Activated CD8-positive, alpha-beta memory T cell treated with anti-CD3 and anti-CD28 coated beads for 24 hours (primary cell): ENCODE measurements around the gene HSPA12B.
A peak's percentile ranks its signal among the peaks of the same experiment; 100 is the strongest.

ENCODE experiments used
- DNase-seq: peaks from one replicate; pipeline ENCODE4 v3.0.0-alpha.2; 2020

Gene HSPA12B

DNA sequence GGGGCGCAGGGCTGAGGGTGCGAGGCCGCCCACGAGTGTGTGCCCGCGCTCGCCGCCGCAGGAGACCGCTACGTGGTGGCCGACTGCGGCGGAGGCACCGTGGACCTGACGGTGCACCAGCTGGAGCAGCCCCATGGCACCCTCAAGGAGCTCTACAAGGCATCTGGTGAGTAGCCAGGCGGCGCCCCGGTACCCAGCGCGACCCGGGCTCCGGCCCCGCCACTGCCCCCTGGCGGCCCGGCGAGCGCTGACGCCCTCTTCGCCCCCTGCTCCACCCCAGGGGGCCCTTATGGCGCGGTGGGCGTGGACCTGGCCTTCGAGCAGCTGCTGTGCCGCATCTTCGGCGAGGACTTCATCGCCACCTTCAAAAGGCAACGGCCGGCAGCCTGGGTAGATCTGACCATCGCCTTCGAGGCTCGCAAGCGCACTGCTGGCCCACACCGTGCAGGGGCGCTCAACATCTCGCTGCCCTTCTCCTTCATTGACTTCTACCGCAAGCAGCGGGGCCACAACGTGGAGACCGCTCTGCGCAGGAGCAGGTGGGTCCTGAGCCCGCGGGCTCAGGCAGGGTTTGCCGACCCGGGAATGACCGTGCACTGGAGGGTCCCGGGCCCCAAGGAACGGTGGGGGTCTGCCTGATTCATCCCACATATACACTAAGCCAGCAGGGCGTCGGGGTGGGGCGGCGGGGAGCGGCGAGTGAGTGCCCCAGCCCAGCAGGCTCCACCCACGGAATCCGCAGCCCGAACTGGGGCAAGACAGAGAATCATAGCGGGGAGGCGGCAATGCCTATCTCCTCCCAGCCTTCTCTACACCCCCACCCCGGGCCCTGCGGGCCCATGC, 17.4 kb downstream of the HSPA12B start:
- peak; percentile 67 for DNase-seq

DNA sequence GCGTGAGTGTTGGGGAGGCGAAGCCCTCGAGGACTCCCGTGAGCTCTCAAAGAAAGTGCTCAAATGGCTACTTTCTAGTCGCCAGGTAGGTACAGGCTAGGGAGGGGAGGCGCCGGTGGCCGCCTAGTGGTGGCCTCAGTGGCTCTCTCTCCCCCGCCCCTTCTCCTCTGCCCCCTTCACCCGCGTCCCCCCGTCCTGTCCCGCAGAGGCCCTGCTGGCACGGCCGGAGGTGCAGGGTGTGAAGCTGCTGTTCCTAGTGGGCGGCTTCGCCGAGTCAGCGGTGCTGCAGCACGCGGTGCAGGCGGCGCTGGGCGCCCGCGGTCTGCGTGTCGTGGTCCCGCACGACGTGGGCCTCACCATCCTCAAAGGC, 18.8 kb downstream of the HSPA12B start:
- no peak for DNase-seq

DNA sequence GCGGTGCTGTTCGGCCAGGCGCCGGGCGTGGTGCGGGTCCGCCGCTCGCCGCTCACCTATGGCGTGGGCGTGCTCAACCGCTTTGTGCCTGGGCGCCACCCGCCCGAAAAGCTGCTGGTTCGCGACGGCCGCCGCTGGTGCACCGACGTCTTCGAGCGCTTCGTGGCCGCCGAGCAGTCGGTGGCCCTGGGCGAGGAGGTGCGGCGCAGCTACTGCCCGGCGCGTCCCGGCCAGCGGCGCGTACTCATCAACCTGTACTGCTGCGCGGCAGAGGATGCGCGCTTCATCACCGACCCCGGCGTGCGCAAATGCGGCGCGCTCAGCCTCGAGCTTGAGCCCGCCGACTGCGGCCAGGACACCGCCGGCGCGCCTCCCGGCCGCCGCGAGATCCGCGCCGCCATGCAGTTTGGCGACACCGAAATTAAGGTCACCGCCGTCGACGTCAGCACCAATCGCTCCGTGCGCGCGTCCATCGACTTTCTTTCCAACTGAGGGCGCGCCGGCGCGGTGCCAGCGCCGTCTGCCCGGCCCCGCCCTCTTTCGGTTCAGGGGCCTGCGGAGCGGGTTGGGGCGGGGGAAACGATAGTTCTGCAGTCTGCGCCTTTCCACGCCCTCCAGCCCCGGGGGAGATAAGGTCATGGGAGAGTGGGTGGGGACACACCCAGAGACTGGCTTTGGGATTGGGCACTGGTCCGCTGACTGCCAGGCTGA, 19.3 kb downstream of the HSPA12B start:
- peak; percentile 63 for DNase-seq

DNA sequence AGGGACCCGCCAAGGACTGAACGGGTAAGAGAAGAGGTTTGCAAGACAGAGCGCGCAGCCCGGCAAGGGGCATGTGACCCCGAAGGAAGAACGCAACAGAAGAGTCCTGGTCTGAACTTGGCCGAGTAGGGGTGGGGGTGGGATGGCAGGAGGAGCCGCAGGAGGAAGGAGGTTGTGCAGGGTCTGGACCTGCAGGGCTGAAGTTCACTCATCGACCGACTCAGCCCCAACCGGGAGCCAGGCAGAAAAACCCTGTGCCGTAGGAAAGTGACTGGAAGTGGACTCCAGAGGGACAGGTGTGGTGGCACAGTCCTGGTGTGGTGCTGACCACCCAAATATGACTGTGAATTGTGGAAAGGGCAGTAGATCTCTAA, 19.9 kb downstream of the HSPA12B start:
- DNase-seq: no peak

DNA sequence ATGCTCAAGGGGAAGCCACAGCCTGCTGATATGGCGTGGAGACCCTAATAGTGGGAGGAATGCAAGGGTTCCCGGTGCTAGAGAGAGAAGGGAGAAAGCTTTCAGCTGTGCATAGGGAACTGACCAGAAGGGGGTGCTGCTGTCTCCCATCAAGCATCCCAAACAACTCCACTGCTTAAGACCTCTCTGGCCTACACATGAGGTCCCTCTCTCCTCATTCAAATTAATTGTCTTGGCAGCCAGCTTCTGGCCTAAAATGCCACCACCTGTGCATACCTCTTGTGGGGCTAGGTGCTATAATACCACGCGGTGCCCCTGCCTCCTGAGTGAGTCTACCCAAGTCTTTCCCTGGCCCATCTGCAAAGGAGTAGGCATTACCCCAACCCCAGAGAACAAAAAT, 20.6 kb downstream of the HSPA12B start:
- peak; percentile 75 for DNase-seq

DNA sequence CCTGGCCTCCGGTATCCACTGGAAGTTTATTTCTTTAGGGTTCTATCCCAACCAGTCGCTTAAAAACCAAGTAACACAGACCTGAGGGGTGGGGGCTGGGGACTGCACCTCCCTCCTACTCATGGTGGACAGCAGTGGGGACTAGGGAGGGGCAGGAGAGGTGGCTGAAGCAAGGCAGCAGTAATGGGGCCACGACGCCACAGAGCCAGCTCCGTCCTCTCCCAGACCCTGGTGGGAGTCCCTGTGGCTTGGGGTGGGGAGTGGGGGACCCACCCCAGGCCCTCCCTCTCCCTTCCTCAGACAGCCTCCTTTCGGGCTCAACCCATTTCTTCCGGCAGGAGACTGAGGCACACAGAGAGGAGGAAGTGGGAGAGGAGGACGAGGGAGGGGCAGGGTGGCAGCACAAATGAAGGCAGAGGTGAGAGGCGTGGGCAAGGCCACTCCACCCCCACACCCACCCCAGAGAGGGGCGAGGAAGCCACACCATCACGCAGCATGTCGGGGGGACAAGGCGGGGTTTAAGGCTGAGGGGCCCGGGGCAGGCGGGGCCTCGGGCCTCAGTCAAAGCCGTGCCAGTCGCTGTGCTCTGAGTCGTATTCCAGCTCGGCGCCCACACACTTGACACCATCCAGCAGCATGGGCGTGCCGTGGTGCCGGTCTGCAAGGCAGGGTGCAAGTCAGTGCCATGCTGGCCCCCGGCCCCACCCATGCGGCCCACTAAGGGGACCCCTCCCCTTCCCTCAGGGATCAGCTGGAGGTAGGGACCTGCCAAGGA, 21.2 kb downstream of the HSPA12B start:
- no peak for DNase-seq

DNA sequence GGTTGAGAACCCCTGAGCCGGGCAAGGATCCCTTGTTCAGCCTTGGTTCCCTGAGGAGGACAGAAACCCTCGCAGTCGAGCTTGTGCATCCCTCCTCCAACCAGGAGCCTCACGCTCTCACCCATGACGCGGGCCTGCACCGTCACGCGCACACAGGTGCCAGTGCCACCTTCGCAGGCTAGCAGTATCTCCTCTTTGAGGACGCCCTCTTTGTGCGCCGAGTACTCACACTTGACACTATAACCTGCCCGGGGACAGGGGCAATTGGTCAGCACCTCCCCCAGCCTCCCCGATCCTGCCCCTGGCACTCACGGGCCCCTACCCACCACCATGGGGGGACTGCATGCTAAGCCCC, 21.8 kb downstream of the HSPA12B start:
- no peak for DNase-seq

DNA sequence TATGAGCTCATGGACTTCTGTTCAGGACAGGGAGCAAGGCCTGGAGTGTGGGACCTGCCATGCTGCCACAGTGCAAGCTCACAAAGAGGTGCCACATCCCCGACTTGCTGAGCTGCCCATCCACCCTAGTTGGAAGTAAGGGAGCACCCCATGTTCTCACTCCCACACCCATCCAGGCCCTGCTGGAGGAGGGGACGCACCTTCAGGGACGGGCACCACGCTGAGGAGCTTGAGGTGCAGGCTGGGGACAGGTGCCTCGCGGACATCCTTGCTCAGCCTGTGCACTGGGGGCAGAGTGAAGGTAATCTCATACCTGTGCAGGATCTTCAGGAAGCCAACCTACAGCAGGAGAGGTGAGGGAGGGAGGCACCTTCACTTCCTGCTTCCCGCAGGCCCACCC, 22.8 kb downstream of the HSPA12B start:
- no peak for DNase-seq

DNA sequence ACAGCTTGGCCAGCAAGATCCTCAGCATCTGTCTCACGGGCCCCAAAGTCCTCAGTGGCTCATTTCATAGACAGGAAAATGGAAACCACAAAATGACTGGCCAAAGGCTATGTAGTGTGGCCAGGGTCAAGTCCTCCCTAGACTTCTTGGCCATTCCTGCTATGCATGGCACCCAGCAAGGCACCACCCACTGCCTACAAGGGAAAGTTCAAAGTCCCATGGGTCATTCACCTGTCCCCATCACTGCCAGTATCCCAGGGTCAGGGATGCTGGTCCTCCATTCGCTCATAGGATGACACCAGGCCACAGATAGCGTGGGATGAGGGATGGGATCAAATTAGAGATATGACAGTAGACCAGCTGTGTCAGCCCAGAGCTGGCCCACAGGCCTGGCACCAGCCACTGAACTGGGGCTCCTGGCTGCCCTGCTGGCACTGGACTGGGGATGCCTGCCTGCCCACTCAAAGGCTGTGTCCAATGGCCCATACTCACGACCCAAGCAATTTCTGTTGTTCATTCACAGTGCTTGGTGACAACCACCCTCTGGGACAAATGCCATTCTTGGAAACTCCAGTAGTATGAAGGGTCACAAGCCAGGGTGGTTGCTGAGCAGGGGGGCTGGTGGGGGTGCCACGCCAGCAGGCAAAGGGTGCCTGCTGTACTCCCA, 23.5 kb downstream of the HSPA12B start:
- DNase-seq: no peak

DNA sequence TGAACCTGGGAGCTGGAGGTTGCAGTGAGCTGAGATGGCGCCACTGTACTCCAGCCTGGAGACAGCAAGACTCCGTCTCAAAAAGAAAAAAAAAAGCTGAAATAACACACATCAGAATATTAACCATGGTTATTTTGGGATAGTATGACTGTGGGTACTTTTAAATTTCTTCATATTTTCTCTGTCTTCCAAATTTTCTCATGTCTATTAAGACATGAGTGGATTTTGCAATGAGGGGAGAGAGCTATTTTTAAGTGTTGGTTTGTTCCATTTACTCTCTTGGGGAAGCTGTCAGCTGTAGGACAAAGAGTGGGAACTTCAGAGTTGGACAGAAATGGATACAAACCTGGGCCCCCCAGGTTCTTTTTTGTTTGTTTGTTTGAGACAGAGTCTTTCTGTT, 24.8 kb downstream of the HSPA12B start:
- DNase-seq: no peak

DNA sequence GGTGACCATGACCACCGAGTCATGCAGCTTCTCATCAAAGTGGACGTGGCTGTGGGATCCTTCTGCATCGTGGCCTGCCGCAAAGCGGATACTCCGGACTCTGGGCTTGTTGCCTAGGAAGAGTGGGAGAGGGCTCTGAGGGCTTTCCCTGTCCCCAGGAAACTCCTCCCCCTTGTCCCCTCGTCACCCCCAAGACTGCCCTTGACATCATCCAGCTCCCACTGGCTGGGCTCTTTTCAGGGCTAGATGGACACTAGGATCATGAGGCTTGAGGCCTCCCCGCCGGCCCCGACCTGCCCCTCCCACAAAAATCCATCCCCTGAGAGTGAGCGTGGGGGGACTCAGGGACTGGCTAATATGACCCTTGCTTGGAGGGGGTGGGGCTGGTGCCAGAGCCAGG, 26.1 kb downstream of the HSPA12B start:
- DNase-seq: no peak

DNA sequence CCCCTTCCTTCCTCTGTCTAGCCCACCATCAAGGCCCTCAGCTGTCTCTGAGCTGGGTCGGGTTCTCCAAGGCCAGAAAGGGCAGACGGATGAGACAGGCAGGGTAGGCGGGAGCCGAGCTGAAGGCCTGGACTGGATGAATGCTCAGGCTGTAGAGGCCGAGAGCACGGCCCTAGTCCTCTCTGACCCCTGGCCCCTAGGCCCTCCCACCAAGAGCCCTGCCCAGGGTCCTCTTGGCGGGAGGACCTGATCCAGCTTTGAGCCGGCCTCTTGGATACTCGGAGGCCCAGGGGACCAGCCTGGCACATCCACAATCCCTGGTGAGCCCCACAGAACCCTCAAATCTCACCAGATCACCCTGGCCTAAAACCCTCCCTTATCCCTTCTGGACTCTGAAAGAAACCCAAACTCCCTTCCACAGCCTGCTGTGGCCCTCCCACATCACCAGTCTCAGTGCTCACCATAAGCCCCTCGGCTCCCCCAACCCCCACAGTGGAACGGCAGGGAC, 26.9 kb downstream of the HSPA12B start:
- DNase-seq: no peak

DNA sequence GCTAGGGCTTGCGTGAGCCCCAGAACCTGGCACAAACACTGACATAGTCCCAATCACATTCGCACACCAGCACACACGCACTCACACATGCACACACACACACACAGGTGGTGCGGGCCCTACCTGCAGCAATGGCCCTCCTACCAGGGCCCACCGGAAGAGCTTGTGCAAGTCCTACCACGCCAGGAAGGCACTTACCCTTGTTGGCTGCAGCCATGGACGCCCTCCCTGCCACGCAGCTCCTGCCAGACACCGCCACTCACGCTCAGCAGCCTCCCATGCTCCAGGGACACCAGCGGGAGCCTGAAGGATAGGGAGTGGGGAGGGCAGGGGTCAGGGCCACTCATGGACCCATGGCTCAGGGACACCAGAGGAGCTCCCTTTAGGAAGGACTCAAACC, 27.4 kb downstream of the HSPA12B start:
- DNase-seq: no peak

DNA sequence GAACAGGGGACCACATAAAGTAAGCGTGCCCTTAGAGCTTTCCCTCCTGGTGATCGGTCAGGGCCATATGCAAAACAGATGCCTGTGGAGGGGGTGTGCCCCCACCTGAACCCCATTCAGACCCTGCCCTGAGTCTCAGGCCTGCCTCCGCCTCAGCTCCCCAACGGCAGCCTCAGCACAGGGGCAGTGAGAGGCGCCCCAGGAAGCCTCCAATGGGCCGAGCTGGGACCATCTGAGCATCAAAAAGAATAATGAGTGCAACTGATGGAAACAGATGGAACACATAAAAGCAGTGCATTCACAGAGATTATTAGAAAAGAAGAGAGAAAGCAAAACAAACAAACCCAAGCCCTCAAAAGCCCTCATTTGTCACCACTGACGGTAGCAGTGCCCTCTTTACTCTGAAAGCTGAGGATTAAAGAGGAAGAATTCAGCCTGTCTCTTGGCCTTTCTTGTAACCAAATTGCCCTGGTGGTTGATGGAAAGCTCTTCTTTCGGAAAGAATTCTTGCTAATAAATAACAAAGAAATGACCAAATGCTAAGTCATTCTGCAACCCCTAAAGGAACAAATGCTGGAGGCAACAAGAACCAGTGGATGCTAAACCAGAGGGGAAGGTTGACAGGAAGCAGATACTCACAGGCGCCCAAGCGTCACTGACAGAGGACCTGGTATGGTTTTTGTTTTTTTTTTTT, 28.3 kb downstream of the HSPA12B start:
- no peak for DNase-seq

DNA sequence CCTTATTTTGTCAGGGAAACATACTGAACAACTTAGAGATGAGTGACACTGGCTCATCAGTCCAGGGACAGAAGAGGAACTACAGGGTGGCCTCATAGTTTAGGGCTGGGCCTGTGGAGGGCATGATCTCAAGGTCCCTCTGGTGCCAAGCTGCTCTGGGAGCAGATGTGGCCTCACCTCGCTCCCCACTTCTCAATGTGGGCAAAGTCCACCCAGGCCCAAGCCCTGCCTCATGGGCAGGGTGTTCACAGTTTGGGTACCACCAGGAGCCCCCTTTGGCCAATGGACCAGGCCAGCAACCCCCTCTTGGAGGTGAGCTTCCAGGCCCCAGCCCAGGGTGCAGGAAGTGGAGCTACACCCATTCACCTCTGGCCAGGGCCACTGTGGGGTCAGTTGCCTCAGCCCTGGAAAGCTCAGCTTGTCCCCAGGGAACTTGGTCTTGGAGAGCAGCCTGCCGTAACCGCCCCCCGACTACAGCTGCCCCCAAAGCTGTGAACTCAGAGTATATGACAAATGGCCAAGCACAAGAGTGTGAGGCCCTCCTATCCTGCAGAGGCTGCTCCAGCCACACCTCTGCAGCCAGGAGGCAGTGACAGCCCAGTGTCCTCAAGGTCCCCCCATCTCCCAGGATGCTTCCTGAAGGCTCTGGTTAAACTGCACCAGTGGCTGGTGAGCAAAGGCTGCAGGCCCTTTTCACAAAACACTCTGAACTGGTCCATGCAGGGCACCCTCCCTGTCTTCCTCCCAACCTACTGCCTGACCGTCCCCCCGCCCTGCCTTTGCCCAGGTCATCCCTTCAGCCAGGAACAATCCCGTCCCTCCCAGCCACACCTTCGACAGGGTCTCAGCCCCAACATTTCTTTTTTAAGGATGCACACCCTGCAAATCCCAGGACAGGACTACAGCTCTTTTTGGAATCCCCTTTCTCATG, 31.5 kb downstream of the HSPA12B start:
- no peak for DNase-seq

DNA sequence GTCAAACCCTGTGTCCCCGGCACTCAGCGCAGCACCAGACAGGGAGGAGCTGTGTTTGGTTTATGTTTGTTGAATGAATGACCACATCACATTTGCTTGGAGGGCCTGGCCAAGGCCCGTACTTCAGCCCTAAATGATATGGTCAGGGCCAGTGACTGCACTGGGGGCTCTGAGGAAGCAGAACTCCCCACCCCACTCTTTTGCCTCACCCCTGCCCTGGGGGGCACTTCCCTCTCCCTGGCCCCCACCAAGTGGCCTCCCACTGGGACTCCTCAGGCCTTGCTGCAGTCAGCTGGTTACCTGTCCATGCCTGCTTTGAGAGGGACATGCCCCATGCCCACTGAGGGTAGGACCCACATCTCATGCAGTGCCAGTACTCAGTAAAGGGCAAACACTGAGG, 32.2 kb downstream of the HSPA12B start:
- DNase-seq: no peak

DNA sequence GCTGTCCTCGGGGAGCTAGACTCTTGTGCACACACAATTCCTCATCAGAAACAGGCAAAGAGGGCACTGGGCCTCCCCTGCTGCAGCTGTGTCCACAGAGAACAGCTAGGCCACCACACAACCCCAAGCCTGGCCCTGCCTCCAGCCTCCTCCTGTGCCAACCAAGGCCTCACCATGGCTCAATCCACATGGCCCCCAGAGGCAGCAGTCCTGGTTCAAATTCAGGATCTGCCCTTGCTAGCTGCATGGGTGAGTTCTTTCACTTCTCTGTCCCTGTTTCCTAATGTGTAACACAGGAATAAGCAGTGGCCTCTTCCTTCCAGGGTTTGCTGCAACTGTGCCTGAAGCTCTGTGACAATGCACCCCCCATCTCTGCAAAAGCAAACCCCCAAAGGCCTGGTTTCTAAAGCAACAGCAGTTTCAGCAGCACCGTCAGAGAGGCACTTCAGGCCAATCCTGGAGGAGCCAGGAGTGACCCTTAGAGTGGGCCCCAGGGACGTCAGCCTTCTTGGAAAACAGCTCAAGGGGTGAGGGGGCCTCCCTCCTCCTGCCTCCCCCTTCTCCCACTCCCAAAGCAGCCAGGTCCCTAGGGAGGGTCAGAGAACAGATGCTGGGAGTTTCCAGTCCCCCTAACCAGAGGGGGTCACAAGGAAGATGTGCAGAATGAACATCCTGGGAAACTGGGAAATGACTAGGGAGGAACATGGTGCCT, 32.8 kb downstream of the HSPA12B start:
- DNase-seq: no peak

DNA sequence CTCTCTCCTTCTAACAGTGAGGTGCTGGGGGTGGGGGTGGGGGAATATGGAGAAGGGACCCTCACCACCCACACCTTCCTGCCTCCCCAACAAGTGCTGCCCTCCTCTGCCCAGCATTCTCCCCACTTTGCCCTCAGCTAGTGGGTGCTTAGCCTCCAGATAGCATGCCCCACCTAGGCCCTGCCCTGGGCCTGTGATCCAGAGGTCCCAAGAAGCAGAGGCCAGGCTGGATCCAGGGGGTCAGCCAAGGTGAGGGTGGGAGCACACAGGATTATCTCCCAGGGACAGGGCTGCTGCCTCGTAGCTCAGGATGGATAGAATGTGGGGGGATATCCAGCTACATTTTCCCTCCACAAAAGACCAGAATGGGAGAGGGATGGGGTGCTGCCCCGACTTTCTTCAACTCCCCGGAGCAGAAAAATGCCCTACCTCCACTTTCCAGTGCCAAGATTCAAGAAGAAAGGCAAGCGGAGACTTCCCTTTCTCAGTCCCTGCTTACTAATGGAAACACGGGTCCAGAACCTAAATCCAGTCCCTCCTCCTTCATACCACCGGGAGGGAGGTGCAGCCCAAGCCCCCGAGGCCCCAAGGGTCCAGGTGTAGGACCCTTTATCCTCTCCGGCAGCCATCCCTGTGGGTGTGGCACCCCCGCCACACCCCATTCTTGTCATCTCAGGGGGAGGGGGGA, 34.1 kb downstream of the HSPA12B start:
- no peak for DNase-seq

DNA sequence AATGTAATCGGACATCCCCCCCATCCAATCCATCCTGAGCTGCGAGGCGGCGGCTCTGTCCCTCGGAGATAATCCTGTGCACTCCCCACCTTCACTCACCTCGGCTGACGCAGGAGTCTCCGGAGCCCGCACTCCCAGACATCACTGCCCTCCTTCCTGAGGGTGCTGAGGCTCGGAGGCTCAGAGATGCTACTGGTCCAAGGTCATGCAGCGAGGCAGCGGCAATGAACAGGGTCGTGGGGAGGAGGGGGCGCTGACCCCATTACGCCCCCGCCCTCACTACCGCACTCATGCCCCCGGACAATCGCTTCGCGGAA, 34.6 kb downstream of the HSPA12B start:
- no peak for DNase-seq
